Fibroblast of lung (primary cell): Measurements from ENCODE around the gene TAS1R3. TPM values are rescaled to one million over a fixed set of nuclear protein-coding genes. Genes with fewer than 3 reads are reported as not detected.

Experiments
- DNase-seq, 2 donors: peaks; one replicate each; pipeline versions ENCODE4 v3.0.0 to v3.0.0-alpha.2; 2010; ENCODE audit warnings: low read depth in 2 of 2
- H2AFZ ChIP-seq: 2 replicates; pipeline ENCODE4 v1.5.1; 2012; ENCODE audit warnings: low read length, control low read depth, inconsistent platforms
- H3K27ac ChIP-seq: 2 replicates; pipeline ENCODE4 v1.5.1; 2011; ENCODE audit warnings: low read length, control low read depth; ENCODE audit not compliant: insufficient read depth
- H3K27me3 ChIP-seq: 2 replicates; pipeline ENCODE4 v1.5.1; 2011; ENCODE audit warnings: mild to moderate bottlenecking, low read length; ENCODE audit not compliant: control insufficient read depth, insufficient read depth
- H3K36me3 ChIP-seq: 2 replicates; pipeline ENCODE4 v1.5.1; 2011; ENCODE audit warnings: low read length; ENCODE audit not compliant: control insufficient read depth, insufficient read depth
- H3K4me1 ChIP-seq: 2 replicates; pipeline ENCODE4 v1.5.1; 2011; ENCODE audit warnings: low read length; ENCODE audit not compliant: control insufficient read depth, insufficient read depth; ENCODE audit errors: extremely low read depth
- H3K4me2 ChIP-seq: 2 replicates; pipeline ENCODE4 v1.5.1; 2011; ENCODE audit warnings: low read length, control low read depth; ENCODE audit not compliant: insufficient read depth; ENCODE audit errors: extremely low read depth
- H3K4me3 ChIP-seq, 4 experiments: fragments of 200-600 bp in 1 of 4; sonication (generic) in 1 of 4; replicated peaks in 1 of 4; 2 replicates each; pipeline ENCODE4 v1.5.1; 2011 to 2016; ENCODE audit warnings: low read length in 4 of 4, low read depth in 3 of 4, mild to moderate bottlenecking in 3 of 4, control low read depth in 2 of 4, inconsistent platforms in 1 of 4, mixed read lengths in 1 of 4; ENCODE audit not compliant: insufficient read depth in 1 of 4; ENCODE audit errors: control extremely low read depth in 1 of 4
- H3K79me2 ChIP-seq: 2 replicates; pipeline ENCODE4 v1.5.1; 2012; ENCODE audit warnings: mild to moderate bottlenecking, low read length, inconsistent platforms; ENCODE audit not compliant: control insufficient read depth, insufficient read depth
- H3K9ac ChIP-seq: 2 replicates; pipeline ENCODE4 v1.5.1; 2011; ENCODE audit warnings: mild to moderate bottlenecking, low read length, control low read depth; ENCODE audit not compliant: insufficient read depth
- H3K9me3 ChIP-seq: 2 replicates; pipeline ENCODE4 v1.5.1; 2012; ENCODE audit warnings: low read depth, low read length; ENCODE audit not compliant: control insufficient read depth, insufficient read depth
- H4K20me1 ChIP-seq: 2 replicates; pipeline ENCODE4 v1.5.1; 2011; ENCODE audit warnings: low read length; ENCODE audit not compliant: control insufficient read depth, insufficient read depth; ENCODE audit errors: extremely low read depth
- EZH2 ChIP-seq: IDR thresholded peaks from 2 replicates; pipeline ENCODE4 v1.5.1; 2012; ENCODE audit warnings: low read length, control low read depth, mild to moderate bottlenecking; ENCODE audit errors: missing control alignments
- polyA plus RNA-seq, 2 donors: library from polyadenylated mRNA; depleted of rRNA in 1 of 2; stranded (reverse) in 1 of 2; unstranded in 1 of 2; fragments of >200 nt; gene quantifications; 2 replicates each; pipeline ENCODE4 v1.2.1, GENCODE V29; 2011 to 2012; ENCODE audit warnings: missing spikeins in 1 of 2
- total RNA-seq: library from RNA; depleted of rRNA; stranded (reverse); fragments of >200 nt; gene quantifications from 2 replicates; pipeline ENCODE4 v1.2.1, GENCODE V29; 2014
- TF ChIP-seq, protein P1 (sequence below), 2 donors: IDR thresholded peaks in 1 of 2; conservative IDR thresholded peaks in 1 of 2; 1 replicate in 1 of 2; 2 replicates in 1 of 2; pipeline ENCODE4 v1.5.1; 2011 to 2012; ENCODE audit warnings: low read length in 2 of 2, control low read depth in 1 of 2, inconsistent platforms in 1 of 2, low read depth in 1 of 2, mild to moderate bottlenecking in 1 of 2

The TAS1R3 gene
- total and polyA plus RNA-seq, 2 donors (not counting 1 experiment from before 2014, with no cell fraction given) = 0.02 to 0.17 TPM

GRCh38 chr1:1320666-1321448 lies 10.2 kb upstream of the TAS1R3 start:
- H4K20me1 ChIP-seq = no peaks in the 10 kb centered on the region
- no peaks in the 10 kb centered on the region for H3K27me3 ChIP-seq
- no peak overlapping the region for H2AFZ ChIP-seq
- peaks cover 72% of the 10 kb centered on the region for H3K79me2 ChIP-seq
- peak in 1 of 2 donors; percentile 68 for DNase-seq
- H3K9me3 ChIP-seq = no peaks in the 10 kb centered on the region
- peak overlapping the region; percentile 64 for H3K27ac ChIP-seq
- H3K4me3 ChIP-seq = no peak overlapping the region
- TF ChIP-seq EZH2 = no peak
- TF ChIP-seq, protein P1, sequence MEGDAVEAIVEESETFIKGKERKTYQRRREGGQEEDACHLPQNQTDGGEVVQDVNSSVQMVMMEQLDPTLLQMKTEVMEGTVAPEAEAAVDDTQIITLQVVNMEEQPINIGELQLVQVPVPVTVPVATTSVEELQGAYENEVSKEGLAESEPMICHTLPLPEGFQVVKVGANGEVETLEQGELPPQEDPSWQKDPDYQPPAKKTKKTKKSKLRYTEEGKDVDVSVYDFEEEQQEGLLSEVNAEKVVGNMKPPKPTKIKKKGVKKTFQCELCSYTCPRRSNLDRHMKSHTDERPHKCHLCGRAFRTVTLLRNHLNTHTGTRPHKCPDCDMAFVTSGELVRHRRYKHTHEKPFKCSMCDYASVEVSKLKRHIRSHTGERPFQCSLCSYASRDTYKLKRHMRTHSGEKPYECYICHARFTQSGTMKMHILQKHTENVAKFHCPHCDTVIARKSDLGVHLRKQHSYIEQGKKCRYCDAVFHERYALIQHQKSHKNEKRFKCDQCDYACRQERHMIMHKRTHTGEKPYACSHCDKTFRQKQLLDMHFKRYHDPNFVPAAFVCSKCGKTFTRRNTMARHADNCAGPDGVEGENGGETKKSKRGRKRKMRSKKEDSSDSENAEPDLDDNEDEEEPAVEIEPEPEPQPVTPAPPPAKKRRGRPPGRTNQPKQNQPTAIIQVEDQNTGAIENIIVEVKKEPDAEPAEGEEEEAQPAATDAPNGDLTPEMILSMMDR (conservative IDR thresholded peaks at IDR 0.05 in 1 of 2, IDR thresholded peaks at IDR 0.05 in 1 of 2; ENCODE audit: low read depth in 1 of 2, low read length in 2 of 2) = no peak
- H3K36me3 ChIP-seq = peaks cover 16% of the 10 kb centered on the region
- peaks cover 29% of the 10 kb centered on the region for H3K4me1 ChIP-seq
- no peak overlapping the region for H3K9ac ChIP-seq
- H3K4me2 ChIP-seq = peak overlapping the region; percentile 25

- Histone ChIP-seq H4K20me1 (no peaks in the 10 kb centered on the region), H3K79me2 (peaks cover 72% of the 10 kb centered on the region), H3K36me3 (peaks cover 13% of the 10 kb centered on the region), H3K27me3 (no peaks in the 10 kb centered on the region), H3K9me3 (no peaks in the 10 kb centered on the region), H3K9ac (no peak overlapping the region), H3K4me3 (no peak overlapping the region), H3K27ac (no peak overlapping the region), H3K4me1 (peaks cover 29% of the 10 kb centered on the region), H2AFZ (no peak overlapping the region), H3K4me2 (no peak overlapping the region)
- TF ChIP-seq, protein P1 (conservative IDR thresholded peaks at IDR 0.05 in 1 of 2, IDR thresholded peaks at IDR 0.05 in 1 of 2; ENCODE audit: low read depth in 1 of 2, low read length in 2 of 2) = no peak
- TF ChIP-seq EZH2 = no peak
- no peak for DNase-seq
These were observed 9.6 kb upstream of the TAS1R3 start for GRCh38 chr1:1321477-1321876.

DNA sequence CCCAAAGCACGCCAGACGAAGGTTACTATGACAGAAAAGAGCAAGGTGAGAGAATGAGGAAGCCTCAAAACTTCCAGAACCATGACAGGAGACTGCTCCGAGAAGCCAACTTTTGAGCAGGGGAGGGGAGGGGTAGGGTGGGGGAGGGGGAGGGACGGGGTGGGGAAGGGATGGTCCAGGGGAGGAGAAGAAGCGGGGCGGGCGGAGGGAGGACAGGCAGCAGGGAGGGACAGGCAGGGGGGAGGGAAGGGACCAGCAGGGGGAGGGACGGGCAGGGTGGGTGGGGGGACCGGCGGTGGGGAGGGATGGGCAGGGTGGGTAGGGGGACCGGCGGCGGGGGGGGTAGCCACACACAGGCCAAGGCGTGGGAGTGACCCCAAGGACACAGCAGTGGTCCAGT lies 8.7 kb upstream of the TAS1R3 start:
- TF ChIP-seq, protein P1 (conservative IDR thresholded peaks at IDR 0.05 in 1 of 2, IDR thresholded peaks at IDR 0.05 in 1 of 2; ENCODE audit: low read depth in 1 of 2, low read length in 2 of 2) = no peak
- TF ChIP-seq EZH2 = no peak
- Histone ChIP-seq H3K9me3 (no peaks in the 10 kb centered on the region), H2AFZ (no peak overlapping the region), H3K4me1 (peaks cover 29% of the 10 kb centered on the region), H3K27me3 (no peaks in the 10 kb centered on the region), H4K20me1 (no peaks in the 10 kb centered on the region), H3K79me2 (peaks cover 67% of the 10 kb centered on the region), H3K4me2 (no peak overlapping the region), H3K36me3 (peaks cover 15% of the 10 kb centered on the region), H3K9ac (no peak overlapping the region), H3K27ac (no peak overlapping the region), H3K4me3 (no peak overlapping the region)
- no peak for DNase-seq
